ENCODE data around the gene SKIDA1. TPM values are rescaled to one million over a fixed set of nuclear protein-coding genes. Genes with fewer than 3 reads are reported as not detected.
A peak's percentile ranks its signal among the peaks of the same experiment; 100 is the strongest.

Gene SKIDA1
- total RNA-seq, 1 donor from 2014 or later, result 2.7 TPM

DNA sequence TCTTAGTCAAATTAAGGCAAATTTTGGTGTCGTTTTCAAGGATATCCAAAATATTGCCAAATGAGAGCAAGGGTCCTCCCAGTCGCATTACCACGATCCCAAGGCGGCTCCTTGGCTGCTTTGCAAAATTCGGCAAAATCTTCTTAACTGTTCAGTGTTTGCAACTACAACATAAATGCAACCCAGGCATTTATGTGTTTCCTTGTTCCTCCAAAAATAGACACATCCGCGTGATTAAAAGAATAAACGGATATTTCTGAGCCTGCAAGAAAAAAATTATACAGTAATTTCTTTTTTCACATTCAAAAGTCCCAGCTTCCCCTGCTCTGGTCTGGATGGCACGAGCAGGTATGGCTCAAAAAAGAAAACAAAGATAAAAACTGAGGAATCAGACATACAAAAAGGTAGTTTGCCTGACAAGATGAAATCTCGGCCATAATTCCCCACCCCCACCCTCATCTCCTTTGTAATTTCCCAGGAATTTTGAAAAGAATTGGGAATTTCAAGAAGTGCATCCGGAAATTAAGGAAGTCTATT lies 6.0 kb downstream of the SKIDA1 start:
- TF ChIP-seq, protein P1, sequence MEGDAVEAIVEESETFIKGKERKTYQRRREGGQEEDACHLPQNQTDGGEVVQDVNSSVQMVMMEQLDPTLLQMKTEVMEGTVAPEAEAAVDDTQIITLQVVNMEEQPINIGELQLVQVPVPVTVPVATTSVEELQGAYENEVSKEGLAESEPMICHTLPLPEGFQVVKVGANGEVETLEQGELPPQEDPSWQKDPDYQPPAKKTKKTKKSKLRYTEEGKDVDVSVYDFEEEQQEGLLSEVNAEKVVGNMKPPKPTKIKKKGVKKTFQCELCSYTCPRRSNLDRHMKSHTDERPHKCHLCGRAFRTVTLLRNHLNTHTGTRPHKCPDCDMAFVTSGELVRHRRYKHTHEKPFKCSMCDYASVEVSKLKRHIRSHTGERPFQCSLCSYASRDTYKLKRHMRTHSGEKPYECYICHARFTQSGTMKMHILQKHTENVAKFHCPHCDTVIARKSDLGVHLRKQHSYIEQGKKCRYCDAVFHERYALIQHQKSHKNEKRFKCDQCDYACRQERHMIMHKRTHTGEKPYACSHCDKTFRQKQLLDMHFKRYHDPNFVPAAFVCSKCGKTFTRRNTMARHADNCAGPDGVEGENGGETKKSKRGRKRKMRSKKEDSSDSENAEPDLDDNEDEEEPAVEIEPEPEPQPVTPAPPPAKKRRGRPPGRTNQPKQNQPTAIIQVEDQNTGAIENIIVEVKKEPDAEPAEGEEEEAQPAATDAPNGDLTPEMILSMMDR (IDR thresholded peaks at IDR 0.05; ENCODE audit: borderline replicate concordance), result no peak
- Histone ChIP-seq H3K9me3 (replicated peaks) (no peaks in the 10 kb centered on the region), H3K4me3 (peak overlapping the region; percentile 75), H3K36me3 (no peaks in the 10 kb centered on the region), H3K27ac (replicated peaks) (peak overlapping the region; percentile 99), H3K4me1 (peaks cover 69% of the 10 kb centered on the region), H3K27me3 (ENCODE audit: low read depth) (no peaks in the 10 kb centered on the region)
- intact Hi-C loops (cut with micrococcal nuclease), result no loop called here
- DNase-seq, result no peak

DNA sequence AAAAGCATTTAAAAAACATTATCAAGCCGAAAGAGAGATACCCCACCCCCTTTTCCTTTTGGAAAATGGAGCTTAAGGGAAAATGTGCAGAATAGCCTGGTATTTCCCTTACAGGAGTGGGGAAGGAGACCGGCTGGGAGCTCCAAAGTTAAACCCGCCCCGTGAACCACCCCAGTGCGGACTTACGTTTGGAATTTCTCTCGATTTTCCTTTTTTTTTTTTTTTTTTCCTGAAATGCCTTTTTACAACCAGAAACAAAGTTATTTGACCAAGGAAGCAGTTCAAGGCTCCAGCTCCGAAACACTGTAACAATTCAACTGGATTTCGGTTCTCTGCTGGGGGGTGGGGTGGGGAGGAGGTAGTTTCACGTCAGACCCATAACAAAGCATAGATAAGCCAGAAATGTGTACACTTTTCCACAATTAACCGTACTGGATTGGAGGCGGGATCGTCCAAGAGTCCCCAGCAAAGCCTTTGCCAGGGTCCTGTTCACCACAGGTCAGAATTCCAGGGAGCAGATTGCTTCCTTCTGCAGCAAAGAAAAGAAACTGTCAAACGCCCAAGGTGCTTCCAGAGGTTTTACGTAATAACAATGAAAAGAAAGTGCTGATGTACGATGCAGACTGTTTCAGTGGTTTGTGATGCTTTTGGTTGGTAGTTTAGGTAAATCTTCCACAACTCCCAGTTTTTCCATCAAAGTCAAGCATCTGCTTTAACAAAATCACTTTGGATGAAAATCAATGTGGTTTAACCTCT lies 6.7 kb downstream of the SKIDA1 start:
- Histone ChIP-seq H3K27ac (replicated peaks) (peak overlapping the region; percentile 99), H3K36me3 (no peaks in the 10 kb centered on the region), H3K27me3 (ENCODE audit: low read depth) (no peaks in the 10 kb centered on the region), H3K4me1 (peaks cover 64% of the 10 kb centered on the region), H3K4me3 (peak overlapping the region; percentile 75), H3K9me3 (replicated peaks) (no peaks in the 10 kb centered on the region)
- intact Hi-C loops (cut with micrococcal nuclease), result no loop called here
- TF ChIP-seq, protein P1 (IDR thresholded peaks at IDR 0.05; ENCODE audit: borderline replicate concordance), result no peak
- DNase-seq, result no peak

DNA sequence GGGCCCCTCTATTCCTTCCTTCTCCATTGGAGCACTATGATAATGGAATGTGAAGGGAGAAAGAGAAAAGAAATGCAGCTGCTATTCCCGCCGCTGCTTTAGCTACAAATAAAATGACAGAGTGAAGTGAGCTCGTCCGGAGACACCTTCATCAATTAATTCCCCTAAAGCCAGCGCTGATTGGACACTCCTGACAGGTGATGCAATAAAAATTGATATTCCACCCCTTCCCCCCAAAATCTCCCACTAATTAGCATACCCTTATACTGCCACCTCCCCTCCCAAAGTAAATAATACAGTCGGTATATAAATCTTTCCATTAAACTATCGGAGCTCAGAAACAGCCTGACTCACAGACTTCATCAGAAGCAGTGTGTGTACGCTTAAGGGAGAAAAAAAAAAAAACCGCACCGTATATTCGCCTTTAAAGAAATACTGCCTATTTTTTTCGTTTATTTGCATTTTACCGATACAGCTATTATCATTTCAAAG lies 7.3 kb downstream of the SKIDA1 start:
- Histone ChIP-seq H3K4me1 (peaks cover 63% of the 10 kb centered on the region), H3K27ac (replicated peaks) (peak overlapping the region; percentile 99), H3K4me3 (peak overlapping the region; percentile 75), H3K27me3 (ENCODE audit: low read depth) (peaks cover 3% of the 10 kb centered on the region), H3K9me3 (replicated peaks) (no peaks in the 10 kb centered on the region), H3K36me3 (no peaks in the 10 kb centered on the region)
- intact Hi-C loops (cut with micrococcal nuclease), result no loop called here
- no peak for DNase-seq
- TF ChIP-seq, protein P1 (IDR thresholded peaks at IDR 0.05; ENCODE audit: borderline replicate concordance), result no peak

DNA sequence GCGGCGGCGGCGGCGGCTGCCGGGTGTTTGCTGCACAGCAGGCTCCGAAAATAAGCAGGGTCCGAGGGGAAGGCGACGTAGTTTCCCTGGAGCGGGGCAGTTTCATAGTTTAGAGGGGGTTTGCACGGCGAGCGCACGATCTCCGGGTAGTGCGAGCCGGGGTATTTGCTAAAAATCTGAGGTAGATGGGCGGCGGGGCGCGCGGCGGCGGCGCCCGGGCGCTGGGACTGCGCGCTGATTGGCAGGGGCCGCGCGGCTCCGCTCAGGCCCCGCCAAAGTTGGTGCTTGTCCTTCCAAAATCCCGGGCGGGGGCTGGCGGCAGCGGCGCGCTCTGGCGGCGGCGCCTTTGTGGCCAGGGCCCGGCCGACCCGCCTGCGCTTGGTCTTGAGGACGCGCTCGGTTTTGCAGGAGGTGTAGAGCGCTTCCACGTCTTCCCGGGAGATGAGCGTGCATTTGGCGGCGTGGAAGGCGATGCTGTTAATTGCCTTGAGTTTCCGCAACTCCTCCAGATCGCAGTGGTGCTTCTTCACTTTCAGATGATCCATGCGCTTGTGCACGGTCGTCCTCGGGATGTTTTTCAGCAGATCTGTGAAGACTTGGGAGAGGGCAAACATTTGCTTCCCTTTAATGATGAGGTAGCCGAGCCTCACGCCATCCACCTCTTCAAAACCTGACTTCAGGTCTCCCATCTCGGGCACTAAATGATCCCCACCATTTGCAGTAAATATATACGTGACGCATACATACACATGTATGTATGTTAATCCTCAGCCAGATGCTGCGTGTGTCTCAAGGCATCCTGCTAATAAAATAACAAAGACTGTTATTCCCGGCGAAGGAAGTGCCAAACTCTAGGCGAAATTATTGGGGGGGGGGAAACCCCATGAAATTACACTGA lies 8.1 kb downstream of the SKIDA1 start:
- TF ChIP-seq, protein P1 (IDR thresholded peaks at IDR 0.05; ENCODE audit: borderline replicate concordance), result no peak
- peak; percentile 68 for DNase-seq
- H3K4me1 ChIP-seq, result peaks cover 57% of the 10 kb centered on the region
- H3K27ac ChIP-seq (replicated peaks), result peak overlapping the region; percentile 99
- no peaks in the 10 kb centered on the region for H3K9me3 ChIP-seq (replicated peaks)
- no peaks in the 10 kb centered on the region for H3K36me3 ChIP-seq
- H3K4me3 ChIP-seq, result peak overlapping the region; percentile 75
- H3K27me3 ChIP-seq (ENCODE audit: low read depth), result peaks cover 5% of the 10 kb centered on the region
- intact Hi-C loops (cut with micrococcal nuclease), result no loop called here
